Gastrocnemius medialis (tissue), 4 donors: Measurements from ENCODE around the gene TUBA3E.
"Not testable (repeated sequence)": the region's sequence is repeated elsewhere in the genome, so short reads cannot be mapped to it uniquely, and the experiment has no call there.

ENCODE experiments used
- POLR2A ChIP-seq, 2 donors: fragments of 450-650 bp; IDR thresholded peaks; one replicate each; pipeline ENCODE4 v1.6.1; 2017; ENCODE audit warnings: antibody characterized with exemption in 2 of 2, mild to moderate bottlenecking in 2 of 2, moderate library complexity in 2 of 2
- TF ChIP-seq, protein P1 (sequence below), 5 experiments: fragments of 450-650 bp in 3 of 5; fragments of 200-600 bp in 2 of 5; sonication (generic) in 2 of 5; IDR thresholded peaks in 4 of 5; conservative IDR thresholded peaks in 1 of 5; 1 replicate in 4 of 5; 2 replicates in 1 of 5; pipeline ENCODE4 v1.5.1; 2016 to 2019; ENCODE audit warnings: antibody characterized with exemption in 5 of 5, mild to moderate bottlenecking in 3 of 5, moderate library complexity in 3 of 5

GRCh38 chr2:130230376-130230775 lies 32.1 kb upstream of the TUBA3E start:
- TF ChIP-seq POLR2A (IDR thresholded peaks at IDR 0.05), result not testable (repeated sequence)
- TF ChIP-seq, protein P1, sequence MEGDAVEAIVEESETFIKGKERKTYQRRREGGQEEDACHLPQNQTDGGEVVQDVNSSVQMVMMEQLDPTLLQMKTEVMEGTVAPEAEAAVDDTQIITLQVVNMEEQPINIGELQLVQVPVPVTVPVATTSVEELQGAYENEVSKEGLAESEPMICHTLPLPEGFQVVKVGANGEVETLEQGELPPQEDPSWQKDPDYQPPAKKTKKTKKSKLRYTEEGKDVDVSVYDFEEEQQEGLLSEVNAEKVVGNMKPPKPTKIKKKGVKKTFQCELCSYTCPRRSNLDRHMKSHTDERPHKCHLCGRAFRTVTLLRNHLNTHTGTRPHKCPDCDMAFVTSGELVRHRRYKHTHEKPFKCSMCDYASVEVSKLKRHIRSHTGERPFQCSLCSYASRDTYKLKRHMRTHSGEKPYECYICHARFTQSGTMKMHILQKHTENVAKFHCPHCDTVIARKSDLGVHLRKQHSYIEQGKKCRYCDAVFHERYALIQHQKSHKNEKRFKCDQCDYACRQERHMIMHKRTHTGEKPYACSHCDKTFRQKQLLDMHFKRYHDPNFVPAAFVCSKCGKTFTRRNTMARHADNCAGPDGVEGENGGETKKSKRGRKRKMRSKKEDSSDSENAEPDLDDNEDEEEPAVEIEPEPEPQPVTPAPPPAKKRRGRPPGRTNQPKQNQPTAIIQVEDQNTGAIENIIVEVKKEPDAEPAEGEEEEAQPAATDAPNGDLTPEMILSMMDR (IDR thresholded peaks at IDR 0.05 in 4 of 5, conservative IDR thresholded peaks at IDR 0.05 in 1 of 5), result not testable (repeated sequence)
